Tibial nerve (tissue), 4 donors: ENCODE measurements around the gene ARHGAP25.

ENCODE experiments used
- EP300 ChIP-seq, 2 donors: sonication (generic); formaldehyde crosslinking; IDR thresholded peaks; one replicate each; pipeline ENCODE4 v1.6.1; 2017; ENCODE audit warnings: antibody characterized with exemption in 2 of 2, mild to moderate bottlenecking in 1 of 2
- POLR2A ChIP-seq, 2 donors: fragments of 450-650 bp; IDR thresholded peaks; one replicate each; pipeline ENCODE4 v1.6.1; 2017; ENCODE audit warnings: antibody characterized with exemption in 2 of 2, mild to moderate bottlenecking in 2 of 2, moderate library complexity in 2 of 2
- TF ChIP-seq, protein P1 (sequence below), 5 experiments: fragments of 200-600 bp in 3 of 5; fragments of 450-650 bp in 2 of 5; sonication (generic) in 3 of 5; IDR thresholded peaks; one replicate each; pipeline ENCODE4 v1.5.1; 2016 to 2019; ENCODE audit warnings: antibody characterized with exemption in 5 of 5, mild to moderate bottlenecking in 3 of 5, moderate library complexity in 2 of 5

GRCh38 chr2:68789603-68790002 lies 55.0 kb downstream of the ARHGAP25 start:
- TF ChIP-seq POLR2A (IDR thresholded peaks at IDR 0.05) (no peak), EP300 (IDR thresholded peaks at IDR 0.05) (no peak)
- TF ChIP-seq, protein P1, sequence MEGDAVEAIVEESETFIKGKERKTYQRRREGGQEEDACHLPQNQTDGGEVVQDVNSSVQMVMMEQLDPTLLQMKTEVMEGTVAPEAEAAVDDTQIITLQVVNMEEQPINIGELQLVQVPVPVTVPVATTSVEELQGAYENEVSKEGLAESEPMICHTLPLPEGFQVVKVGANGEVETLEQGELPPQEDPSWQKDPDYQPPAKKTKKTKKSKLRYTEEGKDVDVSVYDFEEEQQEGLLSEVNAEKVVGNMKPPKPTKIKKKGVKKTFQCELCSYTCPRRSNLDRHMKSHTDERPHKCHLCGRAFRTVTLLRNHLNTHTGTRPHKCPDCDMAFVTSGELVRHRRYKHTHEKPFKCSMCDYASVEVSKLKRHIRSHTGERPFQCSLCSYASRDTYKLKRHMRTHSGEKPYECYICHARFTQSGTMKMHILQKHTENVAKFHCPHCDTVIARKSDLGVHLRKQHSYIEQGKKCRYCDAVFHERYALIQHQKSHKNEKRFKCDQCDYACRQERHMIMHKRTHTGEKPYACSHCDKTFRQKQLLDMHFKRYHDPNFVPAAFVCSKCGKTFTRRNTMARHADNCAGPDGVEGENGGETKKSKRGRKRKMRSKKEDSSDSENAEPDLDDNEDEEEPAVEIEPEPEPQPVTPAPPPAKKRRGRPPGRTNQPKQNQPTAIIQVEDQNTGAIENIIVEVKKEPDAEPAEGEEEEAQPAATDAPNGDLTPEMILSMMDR (IDR thresholded peaks at IDR 0.05) = no peak
